Measurements from ENCODE around the gene MAPK9.

The MAPK9 gene

GRCh38 chr5:180287404-180287803 lies 4.5 kb downstream of the MAPK9 start:
- H3K27me3 ChIP-seq (ENCODE audit: low read length), result no peaks in the 10 kb centered on the region
- no peak overlapping the region for H3K9ac ChIP-seq (ENCODE audit: low read length)
- no peaks in the 10 kb centered on the region for H3K36me3 ChIP-seq (ENCODE audit: low read length)
- peaks cover 80% of the 10 kb centered on the region for H3K79me2 ChIP-seq (ENCODE audit: insufficient read depth, low read length)
- no peak overlapping the region for H3K27ac ChIP-seq (ENCODE audit: low read depth, low read length)
- no peak overlapping the region for H2AFZ ChIP-seq (ENCODE audit: low read depth, low read length, severe bottlenecking)
- TF ChIP-seq CTCF (IDR thresholded peaks at IDR 0.05; ENCODE audit: insufficient read depth, low read length, poor library complexity, severe bottlenecking) (no peak), EZH2phosphoT487 (conservative IDR thresholded peaks at IDR 0.05; ENCODE audit: low read length) (no peak)
- H4K20me1 ChIP-seq (ENCODE audit: low read depth, low read length), result peaks cover 9% of the 10 kb centered on the region; the same call in 1 of the 2 replicates
- H3F3A ChIP-seq (ENCODE audit: insufficient read depth), result no peaks in the 10 kb centered on the region
- H3K4me3 ChIP-seq (ENCODE audit: insufficient read depth, low read length, poor library complexity, severe bottlenecking), result no peak overlapping the region
- no peak overlapping the region for H3K4me2 ChIP-seq (ENCODE audit: low read depth, low read length, poor library complexity, severe bottlenecking)
- no peaks in the 10 kb centered on the region for H3K9me2 ChIP-seq (replicated peaks; ENCODE audit: insufficient read depth, low read length)
- no peaks in the 10 kb centered on the region for H3K9me3 ChIP-seq (ENCODE audit: insufficient read depth, low read length)

GRCh38 chr5:180284149-180284548 lies 7.7 kb downstream of the MAPK9 start:
- no peaks in the 10 kb centered on the region for H3F3A ChIP-seq (ENCODE audit: insufficient read depth)
- no peak overlapping the region for H3K4me2 ChIP-seq (ENCODE audit: low read depth, low read length, poor library complexity, severe bottlenecking)
- peaks cover 13% of the 10 kb centered on the region for H3K36me3 ChIP-seq (ENCODE audit: low read length)
- peaks cover 68% of the 10 kb centered on the region for H3K79me2 ChIP-seq (ENCODE audit: insufficient read depth, low read length)
- H3K9me3 ChIP-seq (ENCODE audit: insufficient read depth, low read length), result no peaks in the 10 kb centered on the region
- H3K9me2 ChIP-seq (replicated peaks; ENCODE audit: insufficient read depth, low read length), result no peaks in the 10 kb centered on the region
- no peak overlapping the region for H3K4me3 ChIP-seq (ENCODE audit: insufficient read depth, low read length, poor library complexity, severe bottlenecking)
- H3K27me3 ChIP-seq (ENCODE audit: low read length), result no peaks in the 10 kb centered on the region
- peaks cover 5% of the 10 kb centered on the region; the same call in 1 of the 2 replicates for H4K20me1 ChIP-seq (ENCODE audit: low read depth, low read length)
- TF ChIP-seq EZH2phosphoT487 (conservative IDR thresholded peaks at IDR 0.05; ENCODE audit: low read length), result no peak
- no peak for TF ChIP-seq CTCF (IDR thresholded peaks at IDR 0.05; ENCODE audit: insufficient read depth, low read length, poor library complexity, severe bottlenecking)
- H2AFZ ChIP-seq (ENCODE audit: low read depth, low read length, severe bottlenecking), result no peak overlapping the region
- H3K27ac ChIP-seq (ENCODE audit: low read depth, low read length), result no peak overlapping the region
- H3K9ac ChIP-seq (ENCODE audit: low read length), result no peak overlapping the region

- Histone ChIP-seq H3F3A (ENCODE audit: insufficient read depth) (no peaks in the 10 kb centered on the region), H3K4me3 (ENCODE audit: insufficient read depth, low read length, poor library complexity, severe bottlenecking) (no peak overlapping the region), H3K9me2 (replicated peaks; ENCODE audit: insufficient read depth, low read length) (no peaks in the 10 kb centered on the region), H3K27me3 (ENCODE audit: low read length) (no peaks in the 10 kb centered on the region), H3K36me3 (ENCODE audit: low read length) (peaks cover 17% of the 10 kb centered on the region), H3K9me3 (ENCODE audit: insufficient read depth, low read length) (no peaks in the 10 kb centered on the region), H2AFZ (ENCODE audit: low read depth, low read length, severe bottlenecking) (no peak overlapping the region), H3K27ac (ENCODE audit: low read depth, low read length) (no peak overlapping the region), H3K9ac (ENCODE audit: low read length) (no peak overlapping the region), H3K79me2 (ENCODE audit: insufficient read depth, low read length) (peaks cover 58% of the 10 kb centered on the region), H3K4me2 (ENCODE audit: low read depth, low read length, poor library complexity, severe bottlenecking) (no peak overlapping the region), H4K20me1 (ENCODE audit: low read depth, low read length) (no peaks in the 10 kb centered on the region; the same call in 1 of the 2 replicates)
- TF ChIP-seq EZH2phosphoT487 (conservative IDR thresholded peaks at IDR 0.05; ENCODE audit: low read length) (no peak), CTCF (IDR thresholded peaks at IDR 0.05; ENCODE audit: insufficient read depth, low read length, poor library complexity, severe bottlenecking) (no peak)
Observed at GRCh38 chr5:180283026-180283615, 8.8 kb downstream of the MAPK9 start.

All from SU-DHL-6 (cell line).